GM12892 (cell line): ENCODE results near the gene TMEM270.

Source experiments
- POLR2A ChIP-seq: IDR thresholded peaks from 2 replicates; pipeline ENCODE4 v1.6.1; 2011; ENCODE audit warnings: low read depth, low read length, control low read depth
- POLR2AphosphoS5 ChIP-seq: IDR thresholded peaks from 2 replicates; pipeline ENCODE4 v1.6.1; 2011; ENCODE audit warnings: low read depth, low read length, control low read depth
- TAF1 ChIP-seq: IDR thresholded peaks from 2 replicates; pipeline ENCODE4 v1.6.1; 2011; ENCODE audit warnings: low read depth, mild to moderate bottlenecking, control low read depth, low read length, borderline replicate concordance

DNA sequence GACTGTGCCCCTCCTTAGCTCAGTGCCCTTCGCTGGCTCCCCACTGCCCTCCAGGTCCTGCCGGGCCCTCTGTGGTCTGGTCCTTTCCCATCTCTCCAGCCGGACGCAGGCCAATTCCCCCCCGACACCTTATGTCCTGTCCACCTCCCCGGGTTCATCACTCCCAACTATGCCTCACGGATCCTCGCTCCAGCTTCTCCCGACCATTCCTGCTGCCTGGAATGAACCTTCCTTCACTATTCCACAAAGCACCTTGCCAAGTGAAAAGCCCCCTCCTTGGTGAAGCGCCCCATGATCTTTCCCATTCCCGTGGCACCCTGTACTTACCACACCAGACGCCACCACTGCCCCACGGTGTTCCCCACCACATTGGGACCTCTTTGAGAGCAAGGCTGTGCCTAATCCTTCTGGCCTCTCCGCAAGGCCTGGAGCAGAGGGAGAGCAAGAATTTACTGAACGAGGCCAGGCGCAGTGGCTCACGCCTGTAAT, 47.2 kb downstream of the TMEM270 start:
- TF ChIP-seq POLR2AphosphoS5 = no peak
- TF ChIP-seq POLR2A = no peak
- TF ChIP-seq TAF1 = no peak
